H1 (cell line): ENCODE results near the gene ALOX5. TPM values are rescaled to one million over a fixed set of nuclear protein-coding genes. Genes with fewer than 3 reads are reported as not detected.

Experiments used
- BACH1 ChIP-seq: IDR thresholded peaks from 2 replicates; pipeline ENCODE4 v1.6.1; 2012; ENCODE audit warnings: low read length, improper control_type of control experiment
- BRCA1 ChIP-seq: IDR thresholded peaks from 2 replicates; pipeline ENCODE4 v1.6.1; 2012; ENCODE audit warnings: low read depth, low read length, improper control_type of control experiment
- CHD2 ChIP-seq: IDR thresholded peaks from 2 replicates; pipeline ENCODE4 v1.6.1; 2012; ENCODE audit warnings: low read length, improper control_type of control experiment
- CHD7 ChIP-seq: fragments of 300-600 bp; sonication (generic); IDR thresholded peaks from 2 replicates; pipeline ENCODE4 v1.7.1; 2012; ENCODE audit warnings: low read length, moderate library complexity, mild to moderate bottlenecking, inconsistent platforms; ENCODE audit not compliant: insufficient replicate concordance
- GABPA ChIP-seq: IDR thresholded peaks from 2 replicates; pipeline ENCODE4 v1.6.1; 2011; ENCODE audit warnings: mild to moderate bottlenecking, low read length, moderate library complexity, borderline replicate concordance; ENCODE audit not compliant: insufficient read depth
- NANOG ChIP-seq: IDR thresholded peaks from 2 replicates; pipeline ENCODE4 v1.6.1; 2011; ENCODE audit warnings: low read length, low read depth, mild to moderate bottlenecking, inconsistent platforms; ENCODE audit not compliant: insufficient read depth, poor library complexity, severe bottlenecking
- POU5F1 ChIP-seq: IDR thresholded peaks from 2 replicates; pipeline ENCODE4 v1.6.1; 2011; ENCODE audit warnings: low read depth, mild to moderate bottlenecking, low read length, moderate library complexity
- RNF2 ChIP-seq: fragments of 200-900, 300-1000 bp; sonication (generic); IDR thresholded peaks from 2 replicates; pipeline ENCODE4 v1.7.1; 2016; ENCODE audit warnings: borderline replicate concordance, low read depth, mild to moderate bottlenecking, antibody characterized with exemption, low read length; ENCODE audit not compliant: poor library complexity, severe bottlenecking; ENCODE audit errors: missing control alignments
- SP2 ChIP-seq: IDR thresholded peaks from 2 replicates; pipeline ENCODE4 v1.6.1; 2012; ENCODE audit warnings: mild to moderate bottlenecking, low read length, inconsistent platforms
- TAF1 ChIP-seq: IDR thresholded peaks from 2 replicates; pipeline ENCODE4 v1.6.1; 2011; ENCODE audit warnings: mild to moderate bottlenecking, low read depth, low read length
- TCF12 ChIP-seq: IDR thresholded peaks from 2 replicates; pipeline ENCODE4 v1.6.1; 2011; ENCODE audit warnings: low read depth, mild to moderate bottlenecking, low read length
- polyA plus RNA-seq, 7 experiments: library from polyadenylated mRNA; depleted of rRNA in 3 of 7; stranded (reverse) in 5 of 7; unstranded in 2 of 7; fragments of >200 nt in 5 of 7; fragments of 200-250 nt in 2 of 7; gene quantifications; 1 replicate in 5 of 7; 2 replicates in 1 of 7; 4 replicates in 1 of 7; pipeline versions ENCODE4 v1.2.1 to v1.2.3, GENCODE V29; 2011 to 2013; ENCODE audit warnings: missing spikeins in 2 of 7, mixed read lengths in 2 of 7
- total RNA-seq: library from RNA; stranded (reverse); fragmentation: NEBNext Ultra II Directional; extraction: Animal tissue kit (Norgen Biotek cat#: 25700); gene quantifications from 2 replicates; pipeline ENCODE4 v1.2.1, GENCODE V29; 2021

ALOX5 gene
- total and polyA plus RNA-seq, 2 of the 8 experiments (the other 6 are each of a cell fraction or from before 2014, with no cell fraction given), result 1.6 to 3.8 TPM

- TF ChIP-seq CHD7 (no peak), CHD2 (no peak), GABPA (no peak), TAF1 (no peak), SP2 (no peak), TCF12 (no peak), NANOG (no peak), RNF2 (no peak), BRCA1 (no peak), POU5F1 (no peak), BACH1 (no peak)
These were observed 2.5 kb upstream of the ALOX5 start (continued) for GRCh38 chr10:45371560-45371959.
